Measurements from ENCODE around the gene C17orf114.

Gene C17orf114

DNA sequence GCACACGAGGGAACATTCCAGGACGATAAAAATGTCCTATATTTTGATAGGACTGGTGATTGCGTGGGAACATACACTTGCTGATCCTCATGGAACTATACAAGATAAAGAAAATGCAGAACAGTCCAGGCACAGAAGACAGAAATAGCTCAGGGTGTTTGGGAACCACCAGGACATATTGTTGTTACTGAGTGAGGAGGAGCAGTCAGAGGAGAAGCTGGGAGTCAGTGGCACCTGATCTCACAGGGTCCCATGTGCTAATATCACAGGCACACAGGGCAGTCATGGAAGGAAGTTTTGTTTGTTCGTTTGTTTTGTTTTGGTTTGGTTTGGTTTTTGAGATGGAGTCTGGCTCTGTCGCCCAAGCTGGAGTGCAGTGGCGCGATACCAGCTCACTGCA, 10.6 kb upstream of the C17orf114 start:
- Histone ChIP-seq H3K9me3 (ENCODE audit: insufficient read depth, low read depth) (no peaks in the 10 kb centered on the region), H3K4me1 (replicated peaks; ENCODE audit: insufficient read depth) (peaks cover 32% of the 10 kb centered on the region), H3K9me2 (ENCODE audit: insufficient read depth) (no peaks in the 10 kb centered on the region), H4K20me1 (ENCODE audit: insufficient read depth) (no peaks in the 10 kb centered on the region), H3K27ac (no peak overlapping the region), H3K4me3 (no peak overlapping the region), H3F3A (ENCODE audit: insufficient read depth, low read depth) (peaks cover 32% of the 10 kb centered on the region), H3K79me2 (ENCODE audit: low read depth) (no peaks in the 10 kb centered on the region), H3K27me3 (ENCODE audit: insufficient read depth, low read depth) (no peaks in the 10 kb centered on the region), H3K36me3 (ENCODE audit: low read depth) (0 out of 2 replicates have a peak, but pooled peaks cover 9% of the 10 kb centered on the region), H2AFZ (no peak overlapping the region), H3K4me2 (no peak overlapping the region)
- no peak for TF ChIP-seq EZH2 (IDR thresholded peaks at IDR 0.05; ENCODE audit: low read depth)
- TF ChIP-seq, protein P1, sequence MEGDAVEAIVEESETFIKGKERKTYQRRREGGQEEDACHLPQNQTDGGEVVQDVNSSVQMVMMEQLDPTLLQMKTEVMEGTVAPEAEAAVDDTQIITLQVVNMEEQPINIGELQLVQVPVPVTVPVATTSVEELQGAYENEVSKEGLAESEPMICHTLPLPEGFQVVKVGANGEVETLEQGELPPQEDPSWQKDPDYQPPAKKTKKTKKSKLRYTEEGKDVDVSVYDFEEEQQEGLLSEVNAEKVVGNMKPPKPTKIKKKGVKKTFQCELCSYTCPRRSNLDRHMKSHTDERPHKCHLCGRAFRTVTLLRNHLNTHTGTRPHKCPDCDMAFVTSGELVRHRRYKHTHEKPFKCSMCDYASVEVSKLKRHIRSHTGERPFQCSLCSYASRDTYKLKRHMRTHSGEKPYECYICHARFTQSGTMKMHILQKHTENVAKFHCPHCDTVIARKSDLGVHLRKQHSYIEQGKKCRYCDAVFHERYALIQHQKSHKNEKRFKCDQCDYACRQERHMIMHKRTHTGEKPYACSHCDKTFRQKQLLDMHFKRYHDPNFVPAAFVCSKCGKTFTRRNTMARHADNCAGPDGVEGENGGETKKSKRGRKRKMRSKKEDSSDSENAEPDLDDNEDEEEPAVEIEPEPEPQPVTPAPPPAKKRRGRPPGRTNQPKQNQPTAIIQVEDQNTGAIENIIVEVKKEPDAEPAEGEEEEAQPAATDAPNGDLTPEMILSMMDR (conservative IDR thresholded peaks at IDR 0.05), result no peak
- BruUV-seq (replicated peaks), result no TSS peak
- no peak for DNase-seq
- intact Hi-C loops (cut with micrococcal nuclease; ENCODE audit: unreplicated experiment), result no loop called here
- ChIA-PET POLR2A (ENCODE audit: unreplicated experiment) (no interaction called here), CTCF (no interaction called here)

DNA sequence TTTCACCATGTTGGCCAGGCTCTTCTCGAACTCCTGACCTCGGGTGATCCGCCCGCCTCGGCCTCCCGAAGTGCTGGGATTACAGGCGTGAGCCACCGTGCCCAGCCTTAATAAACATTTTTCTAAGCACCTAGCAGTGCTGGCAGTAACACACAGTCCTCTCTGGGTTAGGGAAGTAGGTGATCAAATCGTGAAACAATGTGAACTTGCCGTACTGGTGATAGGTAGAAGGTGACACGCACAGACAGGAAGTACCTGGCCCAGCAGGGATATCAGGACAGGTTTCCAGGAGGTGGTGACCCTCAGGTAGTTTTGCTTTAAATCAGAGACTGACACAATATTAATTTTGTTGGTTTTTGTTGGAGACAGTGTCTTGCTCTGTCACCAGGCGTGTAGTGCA, 9.3 kb upstream of the C17orf114 start:
- no peaks in the 10 kb centered on the region for H4K20me1 ChIP-seq (ENCODE audit: insufficient read depth)
- BruUV-seq (replicated peaks), result no TSS peak
- H3K4me2 ChIP-seq, result peak overlapping the region; percentile 53
- H3F3A ChIP-seq (ENCODE audit: insufficient read depth, low read depth), result peaks cover 32% of the 10 kb centered on the region
- no peaks in the 10 kb centered on the region for H3K9me2 ChIP-seq (ENCODE audit: insufficient read depth)
- peak; percentile 54 to 92 for DNase-seq
- 0 out of 2 replicates have a peak, but pooled peaks cover 9% of the 10 kb centered on the region for H3K36me3 ChIP-seq (ENCODE audit: low read depth)
- POLR2A ChIA-PET (ENCODE audit: unreplicated experiment), result interaction anchor here (0.6 kb wide), 1 partner anchor 40 kb away, joined by 3 read pairs; no protein-coding TSS in a partner anchor
- H3K27me3 ChIP-seq (ENCODE audit: insufficient read depth, low read depth), result no peaks in the 10 kb centered on the region
- peaks cover 34% of the 10 kb centered on the region for H3K4me1 ChIP-seq (replicated peaks; ENCODE audit: insufficient read depth)
- H3K9me3 ChIP-seq (ENCODE audit: insufficient read depth, low read depth), result no peaks in the 10 kb centered on the region
- H2AFZ ChIP-seq, result no peak overlapping the region
- no peak overlapping the region for H3K4me3 ChIP-seq
- intact Hi-C loops (cut with micrococcal nuclease; ENCODE audit: unreplicated experiment), result no loop called here
- CTCF ChIA-PET, result no interaction called here
- H3K79me2 ChIP-seq (ENCODE audit: low read depth), result no peaks in the 10 kb centered on the region
- peak overlapping the region; percentile 74 for H3K27ac ChIP-seq
- no peak for TF ChIP-seq EZH2 (IDR thresholded peaks at IDR 0.05; ENCODE audit: low read depth)
- TF ChIP-seq, protein P1 (conservative IDR thresholded peaks at IDR 0.05), result no peak

DNA sequence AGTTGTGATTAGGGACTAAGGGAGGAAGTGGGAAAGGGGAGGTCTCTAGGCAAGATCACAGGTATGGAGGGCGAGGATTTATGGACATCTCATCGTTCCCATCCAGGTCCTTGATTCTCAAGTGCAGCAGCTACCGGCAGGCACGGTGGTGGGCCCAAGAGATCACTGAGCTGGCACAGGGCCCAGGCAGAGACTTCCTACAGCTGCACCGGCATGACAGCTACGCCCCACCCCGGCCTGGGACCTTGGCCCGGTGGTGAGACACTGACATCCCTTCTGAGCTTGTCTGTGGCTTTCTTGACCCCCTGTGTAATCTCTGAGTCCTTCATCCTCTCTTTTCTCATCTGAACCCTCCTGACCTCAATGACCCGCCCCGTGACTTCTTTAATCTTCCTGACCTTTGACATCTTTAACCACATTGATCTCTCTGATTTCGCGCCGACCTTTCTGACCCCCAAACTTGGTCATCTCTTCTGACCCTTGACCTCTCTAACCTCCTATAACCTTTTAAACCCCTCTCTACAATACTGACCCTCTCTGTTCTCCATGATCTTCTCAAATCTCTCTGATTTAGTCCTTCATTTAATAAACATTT, 8.7 kb upstream of the C17orf114 start:
- Histone ChIP-seq H3K27ac (peak overlapping the region; percentile 74), H3F3A (ENCODE audit: insufficient read depth, low read depth) (peaks cover 32% of the 10 kb centered on the region), H3K9me2 (ENCODE audit: insufficient read depth) (no peaks in the 10 kb centered on the region), H3K79me2 (ENCODE audit: low read depth) (no peaks in the 10 kb centered on the region), H3K4me2 (peak overlapping the region; percentile 53), H3K36me3 (ENCODE audit: low read depth) (0 out of 2 replicates have a peak, but pooled peaks cover 9% of the 10 kb centered on the region), H2AFZ (no peak overlapping the region), H3K4me3 (no peak overlapping the region), H3K4me1 (replicated peaks; ENCODE audit: insufficient read depth) (peaks cover 38% of the 10 kb centered on the region), H4K20me1 (ENCODE audit: insufficient read depth) (no peaks in the 10 kb centered on the region), H3K27me3 (ENCODE audit: insufficient read depth, low read depth) (no peaks in the 10 kb centered on the region), H3K9me3 (ENCODE audit: insufficient read depth, low read depth) (no peaks in the 10 kb centered on the region)
- ChIA-PET CTCF (interaction anchor here (0.6 kb wide), 1 partner anchor 20 kb away, joined by 5 read pairs; no protein-coding TSS in a partner anchor), POLR2A (ENCODE audit: unreplicated experiment) (no interaction called here)
- intact Hi-C loops (cut with micrococcal nuclease; ENCODE audit: unreplicated experiment), result no loop called here
- no peak for DNase-seq
- TF ChIP-seq, protein P1 (conservative IDR thresholded peaks at IDR 0.05), result no peak
- no peak for TF ChIP-seq EZH2 (IDR thresholded peaks at IDR 0.05; ENCODE audit: low read depth)
- no TSS peak for BruUV-seq (replicated peaks)

Data from PC-9 (cell line).